Ectodermal cell (in vitro differentiated cells): ENCODE results near the gene NTM.

Experiments
- H3K27ac ChIP-seq: 2 replicates; pipeline ENCODE4 v1.7.0; 2013; ENCODE audit warnings: mild to moderate bottlenecking, low read depth, low read length; ENCODE audit not compliant: insufficient read depth, poor library complexity, severe bottlenecking
- H3K27me3 ChIP-seq: 2 replicates; pipeline ENCODE4 v1.7.0; 2013; ENCODE audit warnings: mild to moderate bottlenecking, low read length; ENCODE audit not compliant: insufficient read depth, control insufficient read depth, poor library complexity, severe bottlenecking
- H3K36me3 ChIP-seq: one replicate; pipeline ENCODE4 v1.7.0; 2013; ENCODE audit warnings: low read length; ENCODE audit not compliant: control insufficient read depth, insufficient read depth
- H3K4me1 ChIP-seq: one replicate; pipeline ENCODE4 v1.7.0; 2013; ENCODE audit warnings: low read length; ENCODE audit not compliant: control insufficient read depth, insufficient read depth
- H3K4me3 ChIP-seq: 2 replicates; pipeline ENCODE4 v1.7.0; 2013; ENCODE audit warnings: low read depth, low read length, control low read depth; ENCODE audit not compliant: insufficient read depth
- H3K9me3 ChIP-seq: 2 replicates; pipeline ENCODE4 v1.7.0; 2013; ENCODE audit warnings: mild to moderate bottlenecking, low read length, moderate library complexity; ENCODE audit not compliant: control insufficient read depth
- WGBS, 2 experiments: methylation state at CpG; one replicate each; pipeline ENCODE4 v1.1.7; 2013; ENCODE audit warnings: missing lambda C conversion rate in 2 of 2; 5-methylcytosine and 5-hydroxymethylcytosine counted together

NTM gene

GRCh38 chr11:131912134-131912533 lies 541.7 kb downstream of the NTM start:
- no peaks in the 10 kb centered on the region for H3K4me1 ChIP-seq
- H3K36me3 ChIP-seq = no peaks in the 10 kb centered on the region
- H3K27ac ChIP-seq = no peak overlapping the region
- no peaks in the 10 kb centered on the region for H3K9me3 ChIP-seq
- WGBS, 2 experiments = 82 to 83% methylated on average over 7 of the region's 7 CpGs
- H3K27me3 ChIP-seq = peaks cover 16% of the 10 kb centered on the region
- H3K4me3 ChIP-seq = no peak overlapping the region

GRCh38 chr11:131913267-131913666 lies 542.9 kb downstream of the NTM start:
- 75 to 86% methylated on average over 4 of the region's 4 CpGs for WGBS, 2 experiments
- Histone ChIP-seq H3K36me3 (no peaks in the 10 kb centered on the region), H3K27ac (no peak overlapping the region), H3K9me3 (no peaks in the 10 kb centered on the region), H3K4me3 (no peak overlapping the region), H3K27me3 (peaks cover 16% of the 10 kb centered on the region), H3K4me1 (no peaks in the 10 kb centered on the region)

GRCh38 chr11:131914361-131914774 lies 544.0 kb downstream of the NTM start:
- WGBS, 2 experiments = 56 to 75% methylated on average over 2 of the region's 3 CpGs
- Histone ChIP-seq H3K9me3 (no peaks in the 10 kb centered on the region), H3K27me3 (peaks cover 15% of the 10 kb centered on the region), H3K4me1 (no peaks in the 10 kb centered on the region), H3K27ac (no peak overlapping the region), H3K36me3 (no peaks in the 10 kb centered on the region), H3K4me3 (no peak overlapping the region)

- Histone ChIP-seq H3K27ac (no peak overlapping the region), H3K27me3 (no peaks in the 10 kb centered on the region), H3K4me1 (no peaks in the 10 kb centered on the region), H3K36me3 (no peaks in the 10 kb centered on the region), H3K4me3 (no peak overlapping the region), H3K9me3 (no peaks in the 10 kb centered on the region)
- 93% methylated on average over 5 of the region's 5 CpGs for WGBS, 2 experiments
These were observed 546.2 kb downstream of the NTM start for GRCh38 chr11:131916638-131917037.

GRCh38 chr11:131917634-131918384 lies 547.4 kb downstream of the NTM start:
- Histone ChIP-seq H3K4me1 (no peaks in the 10 kb centered on the region), H3K27ac (no peak overlapping the region), H3K9me3 (no peaks in the 10 kb centered on the region), H3K27me3 (no peaks in the 10 kb centered on the region), H3K36me3 (no peaks in the 10 kb centered on the region), H3K4me3 (no peak overlapping the region)
- 74 to 82% methylated on average over 12 of the region's 12 CpGs for WGBS, 2 experiments

GRCh38 chr11:131918663-131919062 lies 548.2 kb downstream of the NTM start:
- H3K27ac ChIP-seq = no peak overlapping the region
- H3K4me1 ChIP-seq = no peaks in the 10 kb centered on the region
- H3K27me3 ChIP-seq = no peaks in the 10 kb centered on the region
- 91 to 92% methylated on average over 4 of the region's 4 CpGs for WGBS, 2 experiments
- H3K4me3 ChIP-seq = no peak overlapping the region
- no peaks in the 10 kb centered on the region for H3K36me3 ChIP-seq
- H3K9me3 ChIP-seq = no peaks in the 10 kb centered on the region

- H3K9me3 ChIP-seq = no peaks in the 10 kb centered on the region
- no peak overlapping the region for H3K4me3 ChIP-seq
- 91 to 97% methylated on average over 6 of the region's 6 CpGs for WGBS, 2 experiments
- no peaks in the 10 kb centered on the region for H3K4me1 ChIP-seq
- no peaks in the 10 kb centered on the region for H3K27me3 ChIP-seq
- no peaks in the 10 kb centered on the region for H3K36me3 ChIP-seq
- H3K27ac ChIP-seq = no peak overlapping the region
These were observed 551.8 kb downstream of the NTM start for GRCh38 chr11:131922220-131922619.

- no peaks in the 10 kb centered on the region for H3K4me1 ChIP-seq
- no peaks in the 10 kb centered on the region for H3K36me3 ChIP-seq
- H3K9me3 ChIP-seq = no peaks in the 10 kb centered on the region
- H3K27ac ChIP-seq = no peak overlapping the region
- no peak overlapping the region for H3K4me3 ChIP-seq
- WGBS, 2 experiments = 83 to 94% methylated on average over 3 of the region's 3 CpGs
- no peaks in the 10 kb centered on the region for H3K27me3 ChIP-seq
These were observed 552.9 kb downstream of the NTM start for GRCh38 chr11:131923309-131923708.

- Histone ChIP-seq H3K36me3 (no peaks in the 10 kb centered on the region), H3K27me3 (no peaks in the 10 kb centered on the region), H3K9me3 (no peaks in the 10 kb centered on the region), H3K4me1 (no peaks in the 10 kb centered on the region), H3K27ac (no peak overlapping the region), H3K4me3 (no peak overlapping the region)
- 86 to 90% methylated on average over 7 to 8 of the region's 8 CpGs for WGBS, 2 experiments
These were observed 553.6 kb downstream of the NTM start for GRCh38 chr11:131924001-131924400.

GRCh38 chr11:131924457-131925201 lies 554.2 kb downstream of the NTM start:
- Histone ChIP-seq H3K27ac (no peak overlapping the region), H3K4me1 (no peaks in the 10 kb centered on the region), H3K36me3 (no peaks in the 10 kb centered on the region), H3K4me3 (no peak overlapping the region), H3K9me3 (no peaks in the 10 kb centered on the region), H3K27me3 (no peaks in the 10 kb centered on the region)
- 75 to 79% methylated on average over 4 of the region's 4 CpGs for WGBS, 2 experiments
